Activated gamma-delta T cell treated with anti-CD3 and anti-CD28 coated beads, Interleukin-2, amount 50 U/mL, for 16 hours (primary cell): ENCODE results near the gene ITM2C.

Experiments used
- DNase-seq: peaks from one replicate; pipeline ENCODE4 v3.0.0-alpha.2; 2020; ENCODE audit warnings: low read depth

ITM2C gene

GRCh38 chr2:230927711-230928341 lies 63.1 kb downstream of the ITM2C start:
- no peak for DNase-seq
